CD4-positive, alpha-beta T cell treated with Interleukin-15 for 4 hours (primary cell): ENCODE measurements around the gene ANKRD33.

Experiments used
- DNase-seq: peaks from one replicate; pipeline ENCODE4 v3.0.0-alpha.2; 2020; ENCODE audit warnings: low spot score

ANKRD33 gene

GRCh38 chr12:51917746-51918453 lies 30.0 kb downstream of the ANKRD33 start:
- no peak for DNase-seq

- no peak for DNase-seq
Measured at GRCh38 chr12:51920046-51920445, 32.1 kb downstream of the ANKRD33 start.

GRCh38 chr12:51921017-51921725 lies 33.3 kb downstream of the ANKRD33 start:
- no peak for DNase-seq

GRCh38 chr12:51922146-51922545 lies 34.2 kb downstream of the ANKRD33 start:
- no peak for DNase-seq

GRCh38 chr12:51922762-51923505 lies 35.0 kb downstream of the ANKRD33 start:
- DNase-seq: no peak

GRCh38 chr12:51923506-51924365 lies 35.8 kb downstream of the ANKRD33 start:
- peak; percentile 45 for DNase-seq

- DNase-seq: no peak
Measured at GRCh38 chr12:51924551-51925319, 36.8 kb downstream of the ANKRD33 start.

- no peak for DNase-seq
Measured at GRCh38 chr12:51925346-51926063, 37.6 kb downstream of the ANKRD33 start.

GRCh38 chr12:51926064-51926632 lies 38.2 kb downstream of the ANKRD33 start:
- no peak for DNase-seq

- DNase-seq: peak; percentile 45
Measured at GRCh38 chr12:51926718-51927117, 38.8 kb downstream of the ANKRD33 start.

GRCh38 chr12:51932218-51933076 lies 44.5 kb downstream of the ANKRD33 start:
- DNase-seq: no peak

- DNase-seq: no peak
Measured at GRCh38 chr12:51934080-51934479, 46.2 kb downstream of the ANKRD33 start.

GRCh38 chr12:51937926-51938325 lies 50.0 kb downstream of the ANKRD33 start:
- no peak for DNase-seq

GRCh38 chr12:51938726-51939125 lies 50.8 kb downstream of the ANKRD33 start:
- DNase-seq: no peak

GRCh38 chr12:51941011-51941581 lies 53.2 kb downstream of the ANKRD33 start:
- DNase-seq: no peak
